ENCODE data around the gene EFTUD2. TPM values are rescaled to one million over a fixed set of nuclear protein-coding genes. Genes with fewer than 3 reads are reported as not detected.
A peak's percentile ranks its signal among the peaks of the same experiment; 100 is the strongest.
"Not testable (repeated sequence)": the region's sequence is repeated elsewhere in the genome, so short reads cannot be mapped to it uniquely, and the experiment has no call there.

EFTUD2 gene
- polyA plus RNA-seq, 10 donors = 53.8 to 77.5 (median 64.4) TPM

- no peak for DNase-seq
Measured at GRCh38 chr17:44812263-44812662, 87.0 kb downstream of the EFTUD2 start.

- DNase-seq = not testable (repeated sequence)
Measured at GRCh38 chr17:44808656-44809388, 90.4 kb downstream of the EFTUD2 start.

GRCh38 chr17:44808156-44808555 lies 91.1 kb downstream of the EFTUD2 start:
- DNase-seq = no peak

GRCh38 chr17:44807817-44808155 lies 91.5 kb downstream of the EFTUD2 start:
- peak in 1 of 3 donors; percentile 26 for DNase-seq

GRCh38 chr17:44807093-44807816 lies 92.0 kb downstream of the EFTUD2 start:
- DNase-seq = no peak

- peak in 2 of 3 donors; percentile 54 to 85 for DNase-seq
Measured at GRCh38 chr17:44804302-44805089, 94.7 kb downstream of the EFTUD2 start.

- no peak for DNase-seq
Measured at GRCh38 chr17:44801880-44802279, 97.4 kb downstream of the EFTUD2 start.

Other genes with a start within 250 kb of the EFTUD2 start
- gene MEIOC, start 243.0 kb downstream of the EFTUD2 start, polyA plus RNA-seq (ENCODE audit: insufficient read length in 10 of 10) = 1 to 10 TPM in 8 of 10 donors, under 1 TPM in 2; 0.64 to 2.0 (median 1.2) TPM
- 10 to 100 TPM; 24.0 to 35.9 (median 31.0) TPM for gene CCDC43, start 209.7 kb downstream of the EFTUD2 start, polyA plus RNA-seq (ENCODE audit: insufficient read length in 10 of 10)
- gene DBF4B, start 190.8 kb downstream of the EFTUD2 start, polyA plus RNA-seq (ENCODE audit: insufficient read length in 10 of 10) = 1 to 10 TPM; 4.4 to 9.2 (median 7.4) TPM
- gene ADAM11, start 140.5 kb downstream of the EFTUD2 start, polyA plus RNA-seq (ENCODE audit: insufficient read length in 10 of 10) = 1 to 10 TPM; 1.4 to 3.6 (median 1.7) TPM
- 10 to 100 TPM; 17.9 to 36.6 (median 22.9) TPM for gene GJC1, start 69.2 kb downstream of the EFTUD2 start, polyA plus RNA-seq (ENCODE audit: insufficient read length in 10 of 10)
- gene HIGD1B, start 51.6 kb downstream of the EFTUD2 start, polyA plus RNA-seq (ENCODE audit: insufficient read length in 10 of 10) = 1 to 10 TPM; 2.8 to 6.8 (median 4.5) TPM
- gene GFAP, start 16.1 kb upstream of the EFTUD2 start, polyA plus RNA-seq (ENCODE audit: insufficient read length in 10 of 10) = 1 to 10 TPM in 1 of 10 donors, under 1 TPM in 8, not detected in 1; 0.27 to 1.1 (median 0.38) TPM
- gene KIF18B, start 48.3 kb upstream of the EFTUD2 start, polyA plus RNA-seq (ENCODE audit: insufficient read length in 10 of 10) = 10 to 100 TPM in 2 of 10 donors, 1 to 10 TPM in 8; 5.2 to 12.1 (median 7.3) TPM
- gene C1QL1, start 68.9 kb upstream of the EFTUD2 start, polyA plus RNA-seq (ENCODE audit: insufficient read length in 10 of 10) = 1 to 10 TPM in 8 of 10 donors, under 1 TPM in 2; 0.74 to 6.4 (median 2.1) TPM
- gene DCAKD, start 152.2 kb upstream of the EFTUD2 start, polyA plus RNA-seq (ENCODE audit: insufficient read length in 10 of 10) = 10 to 100 TPM; 25.3 to 33.8 (median 27.1) TPM
- gene NMT1, start 161.9 kb upstream of the EFTUD2 start, polyA plus RNA-seq (ENCODE audit: insufficient read length in 10 of 10) = 10 to 100 TPM; 31.8 to 49.7 (median 38.3) TPM
- gene PLCD3, start 233.1 kb upstream of the EFTUD2 start, polyA plus RNA-seq (ENCODE audit: insufficient read length in 10 of 10) = 10 to 100 TPM; 20.3 to 38.5 (median 32.2) TPM
- gene ACBD4, start 236.2 kb upstream of the EFTUD2 start, polyA plus RNA-seq (ENCODE audit: insufficient read length in 10 of 10) = 1 to 10 TPM; 3.9 to 7.0 (median 5.3) TPM
- gene HEXIM1, start 249.0 kb upstream of the EFTUD2 start, polyA plus RNA-seq (ENCODE audit: insufficient read length in 10 of 10) = 10 to 100 TPM; 16.6 to 26.6 (median 21.5) TPM

Data from muscle of back (tissue), 11 donors.